ENCODE data around the gene CD320. TPM values are rescaled to one million over a fixed set of nuclear protein-coding genes. Genes with fewer than 3 reads are reported as not detected.

Gene CD320
- total RNA-seq, 1 donor from 2014 or later = 24.3 TPM

GRCh38 chr19:8255426-8256125 lies 52.6 kb downstream of the CD320 start:
- no peak for DNase-seq (ENCODE audit: low spot score)

DNA sequence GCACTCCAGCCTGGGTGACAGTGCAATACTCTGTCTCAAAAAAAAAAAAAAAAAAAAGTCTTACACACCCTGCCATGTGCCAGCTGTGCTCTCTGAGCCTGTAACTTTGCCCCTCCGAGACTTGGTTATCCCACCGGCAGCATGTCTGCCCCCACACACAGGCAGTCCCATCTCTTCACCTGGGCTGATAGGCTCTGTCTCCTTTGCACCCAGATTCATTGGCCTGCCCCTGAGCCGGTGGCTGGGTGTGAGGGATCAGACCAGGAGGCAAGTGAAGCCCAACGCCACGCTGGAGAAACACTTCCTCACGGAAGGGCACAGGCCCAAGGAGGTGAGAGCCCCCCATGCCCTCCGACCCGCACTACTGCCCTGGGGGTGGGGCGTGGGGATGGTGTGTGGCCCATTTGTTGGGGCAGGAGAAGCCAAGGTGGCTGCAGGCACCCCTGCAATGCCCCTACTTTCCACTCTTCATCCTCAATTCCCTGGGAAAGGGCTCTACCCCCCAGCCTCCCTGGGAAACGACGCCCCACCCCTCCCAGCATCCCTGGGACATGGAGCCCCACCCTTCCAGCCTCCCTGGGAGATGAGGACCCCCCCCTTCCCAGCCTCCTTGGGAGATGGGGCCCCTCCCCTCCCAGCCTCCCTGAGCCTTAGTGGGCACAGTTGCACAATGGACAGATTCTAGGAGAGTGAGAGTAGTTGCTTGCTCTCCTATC lies 53.7 kb downstream of the CD320 start:
- no peak for DNase-seq (ENCODE audit: low spot score)

DNA sequence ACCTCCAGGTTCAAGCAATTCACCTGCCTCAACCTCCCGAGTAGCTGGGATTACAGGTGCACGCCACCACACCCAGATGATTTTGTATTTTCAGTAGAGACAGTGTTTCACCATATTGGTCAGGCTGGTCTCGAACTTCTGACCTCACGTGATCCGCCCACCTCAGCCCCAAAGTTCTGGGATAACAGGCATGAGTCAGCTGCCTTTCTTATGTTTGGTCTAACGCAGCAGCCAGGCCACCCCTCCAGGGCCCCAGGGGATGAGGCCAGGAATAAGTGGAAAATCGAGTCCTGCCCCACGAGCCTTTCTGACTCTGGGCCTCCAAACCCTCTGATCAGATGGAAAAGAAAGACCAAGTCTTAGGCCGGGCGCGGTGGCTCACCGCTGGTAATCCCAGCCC lies 54.5 kb downstream of the CD320 start:
- no peak for DNase-seq (ENCODE audit: low spot score)

DNA sequence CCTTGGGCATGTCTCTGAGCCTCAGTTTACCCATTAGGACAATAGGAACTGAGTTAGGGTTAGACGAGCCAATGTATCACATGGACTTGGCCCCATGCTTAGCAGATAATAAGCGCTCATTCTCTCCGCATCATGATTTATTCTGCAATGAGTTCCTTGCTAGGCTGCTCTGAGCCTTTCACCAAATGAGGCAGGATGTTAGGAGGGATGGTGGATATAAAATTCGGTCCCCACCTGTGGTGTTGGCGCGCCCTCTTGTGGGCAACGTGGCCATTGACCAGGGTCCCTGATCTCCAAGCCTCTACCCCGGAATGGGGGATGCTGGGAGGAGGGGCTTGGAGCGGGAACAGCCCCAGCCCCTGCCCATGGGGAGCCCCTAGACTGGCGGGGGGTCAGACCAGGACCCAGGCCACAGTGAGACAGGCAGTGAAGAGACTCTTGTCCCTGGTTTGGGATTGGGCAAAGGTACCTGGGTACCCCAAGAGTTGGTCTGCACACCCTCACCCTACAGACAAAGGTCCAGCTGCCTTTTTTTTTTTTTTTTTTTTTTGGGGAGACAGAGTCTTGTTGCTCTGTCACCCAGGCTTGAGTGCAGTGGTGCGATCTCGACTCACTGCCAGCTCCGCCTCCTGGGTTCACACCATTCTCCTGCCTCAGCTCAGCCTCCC lies 55.1 kb downstream of the CD320 start:
- peak; percentile 87 for DNase-seq (ENCODE audit: low spot score)

Other genes with a start within 250 kb of the CD320 start
- gene FBN3, start 158.8 kb downstream of the CD320 start, total RNA-seq = not detected
- 49.8 TPM for gene CERS4, start 99.0 kb downstream of the CD320 start, total RNA-seq
- gene NDUFA7, start 13.0 kb upstream of the CD320 start, total RNA-seq = 53.0 TPM
- 1,953 TPM for gene RPS28, start 13.1 kb upstream of the CD320 start, total RNA-seq
- gene KANK3, start 34.9 kb upstream of the CD320 start, total RNA-seq = 12.8 TPM
- 13.2 TPM for gene ANGPTL4, start 55.8 kb upstream of the CD320 start, total RNA-seq
- gene RAB11B, start 82.0 kb upstream of the CD320 start, total RNA-seq = 133 TPM
- gene MARCHF2, start 104.9 kb upstream of the CD320 start, total RNA-seq = 41.3 TPM
- 205 TPM for gene HNRNPM, start 136.6 kb upstream of the CD320 start, total RNA-seq
- gene PRAM1, start 194.3 kb upstream of the CD320 start, total RNA-seq = 1.4 TPM
- gene ZNF414, start 205.8 kb upstream of the CD320 start, total RNA-seq = 27.0 TPM

All from ureter (tissue), 1 donor.